ENCODE results near the gene CPNE4.

Gene CPNE4

DNA sequence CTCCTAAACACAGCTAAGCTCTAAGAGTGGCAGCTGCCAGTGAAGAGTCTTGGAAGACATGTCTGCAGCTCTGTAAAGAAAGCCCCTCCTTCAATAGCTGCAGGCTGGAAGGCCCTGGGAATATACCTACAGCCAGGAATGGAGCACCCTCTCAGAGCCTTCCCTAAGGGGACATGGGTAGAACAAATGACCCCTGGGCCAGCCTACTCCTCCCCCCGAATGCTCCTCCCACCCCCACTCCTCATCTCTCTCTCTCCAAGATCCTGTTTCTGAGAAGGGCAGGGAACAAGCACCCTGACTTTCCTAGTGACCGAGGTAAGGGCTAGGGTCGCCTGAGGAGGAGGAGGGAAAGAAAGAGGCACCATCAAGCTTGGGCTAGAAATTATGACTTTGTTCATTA lies 20.7 kb downstream of the CPNE4 start:
- TF ChIP-seq, protein P1, sequence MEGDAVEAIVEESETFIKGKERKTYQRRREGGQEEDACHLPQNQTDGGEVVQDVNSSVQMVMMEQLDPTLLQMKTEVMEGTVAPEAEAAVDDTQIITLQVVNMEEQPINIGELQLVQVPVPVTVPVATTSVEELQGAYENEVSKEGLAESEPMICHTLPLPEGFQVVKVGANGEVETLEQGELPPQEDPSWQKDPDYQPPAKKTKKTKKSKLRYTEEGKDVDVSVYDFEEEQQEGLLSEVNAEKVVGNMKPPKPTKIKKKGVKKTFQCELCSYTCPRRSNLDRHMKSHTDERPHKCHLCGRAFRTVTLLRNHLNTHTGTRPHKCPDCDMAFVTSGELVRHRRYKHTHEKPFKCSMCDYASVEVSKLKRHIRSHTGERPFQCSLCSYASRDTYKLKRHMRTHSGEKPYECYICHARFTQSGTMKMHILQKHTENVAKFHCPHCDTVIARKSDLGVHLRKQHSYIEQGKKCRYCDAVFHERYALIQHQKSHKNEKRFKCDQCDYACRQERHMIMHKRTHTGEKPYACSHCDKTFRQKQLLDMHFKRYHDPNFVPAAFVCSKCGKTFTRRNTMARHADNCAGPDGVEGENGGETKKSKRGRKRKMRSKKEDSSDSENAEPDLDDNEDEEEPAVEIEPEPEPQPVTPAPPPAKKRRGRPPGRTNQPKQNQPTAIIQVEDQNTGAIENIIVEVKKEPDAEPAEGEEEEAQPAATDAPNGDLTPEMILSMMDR (IDR thresholded peaks at IDR 0.05): no peak

DNA sequence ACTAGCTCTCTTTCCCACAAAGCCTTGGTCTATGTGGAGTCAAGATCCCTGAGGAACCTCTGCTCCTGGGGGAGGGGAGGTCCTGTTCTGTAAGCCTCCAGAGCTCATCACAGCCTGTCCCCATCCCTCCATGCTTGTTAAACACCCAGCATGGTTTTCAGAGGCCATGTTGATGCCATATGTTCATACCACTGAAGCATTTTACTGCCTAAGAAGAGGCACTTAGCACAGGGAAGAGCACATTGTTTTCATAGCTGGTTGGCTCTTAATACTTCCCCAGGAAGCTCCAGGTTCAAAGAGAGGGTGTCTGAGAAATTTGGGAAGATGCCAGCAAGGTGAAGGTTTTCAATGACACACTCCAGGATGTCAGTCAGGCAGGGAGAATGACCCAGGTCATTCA lies 25.6 kb downstream of the CPNE4 start:
- TF ChIP-seq, protein P1 (IDR thresholded peaks at IDR 0.05): no peak

DNA sequence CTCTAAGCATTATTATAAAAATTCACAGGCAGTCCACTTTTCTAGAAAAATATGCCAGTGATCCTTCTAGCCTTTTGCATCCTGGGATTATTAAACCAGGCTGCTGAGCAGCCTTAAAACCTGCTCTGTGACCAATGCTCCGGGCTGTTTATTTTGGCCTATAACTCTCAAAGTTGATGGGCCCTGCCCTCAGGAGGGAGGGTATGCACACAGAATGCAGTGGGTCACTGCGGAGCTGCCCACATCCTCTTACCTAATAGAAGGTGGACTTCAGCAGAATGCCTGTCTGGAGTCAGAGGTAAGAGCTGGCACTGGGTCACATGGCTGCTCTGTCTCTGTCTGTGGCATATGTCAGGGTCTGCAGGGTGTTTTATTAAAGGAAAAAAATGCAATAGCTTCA lies 26.0 kb downstream of the CPNE4 start:
- TF ChIP-seq, protein P1 (IDR thresholded peaks at IDR 0.05): no peak

DNA sequence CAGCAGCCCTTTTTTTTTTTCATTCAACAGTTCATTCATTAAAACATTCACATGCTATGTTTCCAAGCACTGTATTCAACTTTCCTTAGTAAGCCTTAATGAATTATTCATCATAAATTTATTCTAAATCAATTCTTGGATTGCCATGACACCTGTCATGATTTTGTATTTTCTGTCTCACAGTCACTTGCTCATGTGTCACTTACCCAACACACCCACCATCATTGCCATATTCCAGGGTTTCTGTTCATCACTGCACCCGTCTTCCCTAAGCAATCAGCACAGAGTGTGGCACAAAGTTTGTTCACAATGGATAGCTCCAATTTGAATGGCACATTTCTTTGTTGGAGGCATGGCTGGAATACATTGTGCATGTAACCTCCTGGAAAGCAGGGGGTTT lies 27.2 kb downstream of the CPNE4 start:
- TF ChIP-seq, protein P1 (IDR thresholded peaks at IDR 0.05): no peak

DNA sequence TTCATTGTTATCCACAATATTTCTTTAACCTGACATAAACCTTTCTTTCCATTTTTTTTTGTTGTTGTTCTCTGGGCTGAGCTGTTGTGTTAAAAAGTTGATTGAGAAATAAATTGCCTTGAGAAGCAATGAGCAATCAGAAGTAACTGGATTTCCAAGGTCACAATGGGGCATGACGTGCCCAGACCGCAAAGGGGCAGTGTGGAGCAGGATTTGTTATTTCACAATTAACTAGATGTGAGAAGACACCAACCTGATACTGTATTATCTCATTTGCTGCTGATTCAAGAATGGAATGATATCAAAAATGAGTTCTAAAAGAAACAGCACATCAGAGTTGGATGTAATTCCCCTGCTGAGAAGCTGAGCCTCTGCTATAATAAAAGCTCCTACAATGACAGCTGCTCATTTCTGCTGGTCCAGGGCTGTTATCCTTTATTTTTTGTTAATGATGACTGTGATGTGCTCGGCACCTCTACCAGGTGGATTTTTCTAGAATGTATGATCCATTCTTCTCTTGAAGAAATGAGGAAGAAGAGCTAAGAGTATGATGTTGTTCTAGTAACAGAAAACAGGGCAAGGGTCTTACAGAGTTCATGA lies 28.1 kb downstream of the CPNE4 start:
- TF ChIP-seq, protein P1 (IDR thresholded peaks at IDR 0.05): peak; percentile 81

DNA sequence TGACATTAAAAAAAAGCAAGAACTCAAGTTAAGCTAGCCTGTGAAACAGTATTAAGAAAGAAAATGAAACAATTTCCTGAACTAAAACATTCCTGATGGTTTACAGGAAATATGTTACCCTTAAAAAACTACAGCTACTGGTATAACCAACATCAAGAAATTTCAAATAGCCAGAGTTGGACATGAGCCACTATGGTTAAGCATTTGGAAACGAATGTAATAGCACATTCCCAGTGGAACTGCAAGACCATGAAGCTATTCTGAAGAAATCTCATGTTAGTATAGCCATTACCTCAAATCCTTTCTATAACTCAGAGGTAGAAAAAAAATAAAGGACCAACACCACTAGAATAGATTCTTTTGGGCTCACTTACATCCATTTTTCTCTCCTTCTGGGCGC lies 30.2 kb downstream of the CPNE4 start:
- TF ChIP-seq, protein P1 (IDR thresholded peaks at IDR 0.05): no peak

DNA sequence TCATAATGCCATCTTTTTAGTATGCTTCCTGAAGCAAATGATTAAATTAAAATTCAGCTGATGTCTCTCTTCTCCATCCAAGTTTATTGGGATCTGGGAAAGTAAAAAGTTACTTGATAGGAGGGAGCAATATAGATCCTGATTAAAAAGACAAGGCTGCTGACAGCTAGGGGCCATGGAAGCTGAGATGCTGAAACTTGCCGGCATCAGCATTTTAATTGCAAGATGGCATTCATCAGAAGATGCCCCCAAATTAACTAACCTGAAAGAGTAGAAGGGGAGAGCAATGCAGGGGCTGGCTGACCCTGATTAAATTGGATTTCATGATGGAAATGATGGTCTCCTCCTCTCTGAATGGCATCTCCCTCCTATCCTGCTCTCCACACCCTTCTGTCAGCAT lies 31.1 kb downstream of the CPNE4 start:
- TF ChIP-seq, protein P1 (IDR thresholded peaks at IDR 0.05): no peak

DNA sequence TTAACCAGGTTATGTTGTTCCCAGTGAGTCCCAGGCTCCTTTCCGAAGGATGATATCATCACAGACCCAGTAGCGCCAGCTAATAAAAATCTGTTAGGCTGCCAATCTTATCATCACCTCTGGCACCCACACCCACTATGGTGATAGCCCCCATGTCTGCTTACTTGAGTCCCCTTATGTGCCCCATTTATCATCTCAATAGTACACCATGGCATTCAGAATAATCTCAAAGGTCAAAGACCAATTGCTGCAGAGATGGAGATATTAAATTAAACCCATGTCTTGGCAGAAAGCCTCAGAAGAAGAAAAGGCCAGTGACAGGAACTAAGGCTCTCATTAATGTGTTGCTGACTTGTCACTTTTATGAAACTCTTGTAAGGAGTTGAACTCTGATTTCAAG lies 32.8 kb downstream of the CPNE4 start:
- TF ChIP-seq, protein P1 (IDR thresholded peaks at IDR 0.05): no peak

Data from LNCAP (cell line).